Measurements from ENCODE around the gene TIMM9. TPM values are rescaled to one million over a fixed set of nuclear protein-coding genes. Genes with fewer than 3 reads are reported as not detected.

The TIMM9 gene
- polyA plus RNA-seq, 1 donor (not counting 4 experiments of a cell fraction or from before 2014, with no cell fraction given), result 29.6 TPM

DNA sequence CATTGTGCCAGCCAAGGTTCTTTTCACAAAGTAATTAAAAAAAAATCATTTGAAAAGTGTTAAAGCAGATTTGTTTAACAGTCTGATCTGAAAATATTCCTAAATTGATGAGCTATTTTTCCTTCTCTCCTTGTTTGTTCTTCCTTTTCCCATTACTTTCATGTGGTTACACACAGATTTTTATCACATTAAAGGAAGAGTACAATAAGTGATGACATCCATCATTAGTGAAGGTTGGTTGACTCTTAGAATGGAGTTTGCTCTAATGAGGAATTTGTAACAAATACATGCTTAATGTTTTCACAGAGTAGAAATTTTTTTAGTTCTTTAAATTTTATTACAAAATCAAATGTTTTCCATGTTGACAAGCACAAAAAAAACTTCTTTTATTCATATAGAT lies 50.5 kb downstream of the TIMM9 start:
- Histone ChIP-seq H3K9me3 (ENCODE audit: control insufficient read depth, low read depth, low read length) (no peaks in the 10 kb centered on the region), H3K36me3 (ENCODE audit: control insufficient read depth in 2 of 2, extremely low read depth in 1 of 2, insufficient read depth in 2 of 2, low read length in 2 of 2) (peaks cover 0 to 2% of the 10 kb centered on the region in 2 experiments), H3K27ac (ENCODE audit: control insufficient read depth, insufficient read depth, low read length) (no peak overlapping the region), H3K4me3 (ENCODE audit: control insufficient read depth in 2 of 3, extremely low read depth in 1 of 3, insufficient read depth in 2 of 3, low read depth in 1 of 3, low read length in 3 of 3) (no peak overlapping the region), H3K79me2 (ENCODE audit: control insufficient read depth, insufficient read depth, low read length) (no peaks in the 10 kb centered on the region), H3K4me2 (ENCODE audit: control insufficient read depth, extremely low read depth, insufficient read depth, low read depth, low read length) (no peak overlapping the region), H4K20me1 (ENCODE audit: control insufficient read depth, extremely low read depth, insufficient read depth, low read length) (no peaks in the 10 kb centered on the region), H3K9me1 (ENCODE audit: control insufficient read depth, extremely low read depth, insufficient read depth, low read length) (no peaks in the 10 kb centered on the region), H3K27me3 (ENCODE audit: control insufficient read depth, extremely low read depth, insufficient read depth, low read length) (no peaks in the 10 kb centered on the region), H3K9ac (ENCODE audit: control insufficient read depth, extremely low read depth, insufficient read depth, low read length) (no peak overlapping the region), H2AFZ (ENCODE audit: control insufficient read depth, low read length) (no peak overlapping the region), H3K4me1 (ENCODE audit: control insufficient read depth, extremely low read depth, insufficient read depth, low read length) (no peaks in the 10 kb centered on the region)
- dilution Hi-C loops (cut with MboI; ENCODE audit: extremely low pct_ligation_motif_present, low sequenced_read_pairs), result no loop called here
- FAIRE-seq (no peak), DNase-seq (ENCODE audit: low read depth, low spot score) (no peak)
- TF ChIP-seq CTCF (optimal IDR thresholded peaks at IDR 0.05 in 1 of 3, IDR thresholded peaks at IDR 0.05 in 1 of 3, conservative IDR thresholded peaks at IDR 0.05 in 1 of 3; ENCODE audit: extremely low read depth in 1 of 3, insufficient read depth in 2 of 3, low read length in 3 of 3), result no peak
- TF ChIP-seq EZH2 (IDR thresholded peaks at IDR 0.05; ENCODE audit: low read length), result no peak

DNA sequence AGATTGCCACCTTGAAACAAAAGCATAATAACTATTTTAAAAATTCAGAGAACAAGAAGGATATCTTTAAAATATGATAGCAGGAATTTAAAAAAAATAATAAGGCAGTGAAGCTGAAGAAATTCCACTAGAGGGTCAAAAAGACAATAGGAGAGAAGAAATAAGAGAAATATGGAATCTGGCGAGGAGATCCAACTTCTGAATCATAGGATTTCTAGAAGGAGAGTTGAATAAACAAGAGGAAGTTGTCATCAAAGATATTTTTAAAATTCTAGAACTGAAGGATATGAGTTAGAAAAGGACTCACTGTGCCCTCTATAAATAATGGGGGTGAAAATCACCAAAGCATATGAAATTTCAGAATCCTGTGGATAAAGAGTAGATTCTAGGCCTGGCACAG lies 58.4 kb downstream of the TIMM9 start:
- TF ChIP-seq EZH2 (IDR thresholded peaks at IDR 0.05; ENCODE audit: low read length), result no peak
- no peak for TF ChIP-seq CTCF (optimal IDR thresholded peaks at IDR 0.05 in 1 of 3, IDR thresholded peaks at IDR 0.05 in 1 of 3, conservative IDR thresholded peaks at IDR 0.05 in 1 of 3; ENCODE audit: extremely low read depth in 1 of 3, insufficient read depth in 2 of 3, low read length in 3 of 3)
- Histone ChIP-seq H3K27ac (ENCODE audit: control insufficient read depth, insufficient read depth, low read length) (no peak overlapping the region), H3K27me3 (ENCODE audit: control insufficient read depth, extremely low read depth, insufficient read depth, low read length) (no peaks in the 10 kb centered on the region), H3K9ac (ENCODE audit: control insufficient read depth, extremely low read depth, insufficient read depth, low read length) (no peak overlapping the region), H3K4me2 (ENCODE audit: control insufficient read depth, extremely low read depth, insufficient read depth, low read depth, low read length) (no peak overlapping the region), H3K4me1 (ENCODE audit: control insufficient read depth, extremely low read depth, insufficient read depth, low read length) (no peaks in the 10 kb centered on the region), H3K9me3 (ENCODE audit: control insufficient read depth, low read depth, low read length) (no peaks in the 10 kb centered on the region), H4K20me1 (ENCODE audit: control insufficient read depth, extremely low read depth, insufficient read depth, low read length) (no peaks in the 10 kb centered on the region), H3K4me3 (ENCODE audit: control insufficient read depth in 2 of 3, extremely low read depth in 1 of 3, insufficient read depth in 2 of 3, low read depth in 1 of 3, low read length in 3 of 3) (no peak overlapping the region), H3K9me1 (ENCODE audit: control insufficient read depth, extremely low read depth, insufficient read depth, low read length) (no peaks in the 10 kb centered on the region), H3K36me3 (ENCODE audit: control insufficient read depth in 2 of 2, extremely low read depth in 1 of 2, insufficient read depth in 2 of 2, low read length in 2 of 2) (peaks cover 8 to 13% of the 10 kb centered on the region in 2 experiments), H3K79me2 (ENCODE audit: control insufficient read depth, insufficient read depth, low read length) (no peaks in the 10 kb centered on the region), H2AFZ (ENCODE audit: control insufficient read depth, low read length) (no peak overlapping the region)
- FAIRE-seq (no peak), DNase-seq (ENCODE audit: low read depth, low spot score) (no peak)
- dilution Hi-C loops (cut with MboI; ENCODE audit: extremely low pct_ligation_motif_present, low sequenced_read_pairs), result no loop called here
